T-cell (primary cell): ENCODE measurements around the gene SLC22A3. TPM values are rescaled to one million over a fixed set of nuclear protein-coding genes. Genes with fewer than 3 reads are reported as not detected.

ENCODE experiments used
- ATAC-seq, 4 experiments: fragments of 200-7000 bp in 3 of 4; fragments of 150-1000 bp in 1 of 4; cut with Tn5 transposase; replicated peaks in 1 of 4; 1 replicate in 3 of 4; 2 replicates in 1 of 4; pipeline ENCODE4 v1.10.0; 2021; ENCODE audit warnings: moderate library complexity in 3 of 4, mild to moderate bottlenecking in 2 of 4, moderate number of reproducible peaks in 1 of 4
- CTCF ChIA-PET, 2 donors: fragments of 300-600 bp; sonication (Branson Sonifier 250); formaldehyde crosslinking; loops; one replicate each; lab custom pipeline; 2022; ENCODE audit warnings: antibody characterized with exemption in 2 of 2; lab: Charles Lee
- POLR2A ChIA-PET, 2 donors: fragments of 300-600 bp; sonication (Branson Sonifier 250); formaldehyde crosslinking; loops; one replicate each; lab custom pipeline; 2022; ENCODE audit warnings: antibody characterized with exemption in 2 of 2; lab: Charles Lee
- DNase-seq, 35 experiments: peaks; one replicate each; pipeline versions ENCODE4 v3.0.0 to v3.0.0-alpha.2; 2013 to 2023
- H3K27ac ChIP-seq: one replicate; pipeline ENCODE4 v1.5.1; 2013; ENCODE audit warnings: low read length
- H3K27me3 ChIP-seq, 2 experiments: replicated peaks in 1 of 2; 1 replicate in 1 of 2; 2 replicates in 1 of 2; pipeline versions ENCODE4 v1.6.1 to v1.7.0; 2013; ENCODE audit warnings: low read length in 1 of 2, mixed read lengths in 1 of 2; ENCODE audit not compliant: control insufficient read depth in 2 of 2, insufficient read depth in 2 of 2; ENCODE audit errors: extremely low read depth in 1 of 2
- H3K36me3 ChIP-seq, 2 donors: 1 replicate in 1 of 2; 2 replicates in 1 of 2; pipeline versions ENCODE4 v1.6.1 to v1.7.0; 2013; ENCODE audit warnings: low read length in 1 of 2; ENCODE audit not compliant: control insufficient read depth in 2 of 2, insufficient read depth in 1 of 2; ENCODE audit errors: extremely low read depth in 1 of 2
- H3K4me1 ChIP-seq, 2 experiments: 1 replicate in 1 of 2; 2 replicates in 1 of 2; pipeline versions ENCODE4 v1.6.1 to v1.7.0; 2013; ENCODE audit warnings: low read length in 2 of 2, mixed read lengths in 1 of 2; ENCODE audit not compliant: insufficient read depth in 2 of 2, control insufficient read depth in 1 of 2; ENCODE audit errors: extremely low read depth in 1 of 2
- H3K4me3 ChIP-seq, 2 donors: 1 replicate in 1 of 2; 2 replicates in 1 of 2; pipeline versions ENCODE4 v1.5.1 to v1.7.0; 2013; ENCODE audit warnings: mild to moderate bottlenecking in 2 of 2, low read length in 1 of 2, moderate library complexity in 1 of 2; ENCODE audit not compliant: control insufficient read depth in 1 of 2; ENCODE audit errors: extremely low read depth in 1 of 2
- H3K9me3 ChIP-seq: 2 replicates; pipeline ENCODE4 v1.7.0; 2013
- H3K27ac Mint-ChIP-seq, 2 donors: one replicate each; pipeline ENCODE4 v1.8.0; 2020 to 2021; ENCODE audit warnings: mild to moderate bottlenecking in 2 of 2, mixed read lengths in 2 of 2
- H3K27me3 Mint-ChIP-seq, 2 donors: one replicate each; pipeline ENCODE4 v1.8.0; 2021 to 2022; ENCODE audit warnings: mixed read lengths in 2 of 2
- H3K36me3 Mint-ChIP-seq: one replicate; pipeline ENCODE4 v1.8.0; 2021; ENCODE audit warnings: mixed read lengths
- H3K4me1 Mint-ChIP-seq, 3 donors: one replicate each; pipeline ENCODE4 v1.8.0; 2020 to 2022; ENCODE audit warnings: mixed read lengths in 3 of 3, mild to moderate bottlenecking in 1 of 3
- H3K4me3 Mint-ChIP-seq, 3 donors: one replicate each; pipeline ENCODE4 v1.8.0; 2020 to 2022; ENCODE audit warnings: mild to moderate bottlenecking in 3 of 3, mixed read lengths in 3 of 3, moderate library complexity in 3 of 3
- H3K9me3 Mint-ChIP-seq, 3 donors: one replicate each; pipeline ENCODE4 v1.8.0; 2020 to 2022; ENCODE audit warnings: mixed read lengths in 3 of 3
- WGBS: methylation state at CpG from one replicate; pipeline ENCODE4 v1.1.5; 2013; ENCODE audit warnings: missing lambda C conversion rate; ENCODE audit not compliant: insufficient coverage; 5-methylcytosine and 5-hydroxymethylcytosine counted together
- total RNA-seq, 35 experiments: library from RNA in 6 of 35; stranded (reverse) in 6 of 35; fragments of 120-200 nt in 1 of 35; gene quantifications; one replicate each; pipeline versions ENCODE4 v1.2.1 to v1.2.4 and lab custom pipeline; 2013 to 2026

SLC22A3 gene
- total RNA-seq, 5 donors from 2014 or later (not counting 1 experiment from before 2014, with no cell fraction given), result 0.13 to 0.29 (median 0.21) TPM; not detected in 1

- Mint-ChIP-seq H3K27me3 (no peaks in the 10 kb centered on the region), H3K9me3 (peaks cover 0 to 4% (median 0%) of the 10 kb centered on the region in 3 donors), H3K4me1 (no peaks in the 10 kb centered on the region), H3K27ac (no peak overlapping the region), H3K36me3 (peaks cover 91% of the 10 kb centered on the region), H3K4me3 (no peak overlapping the region)
- Histone ChIP-seq H3K27me3 (no peaks in the 10 kb centered on the region), H3K4me3 (no peak overlapping the region), H3K9me3 (no peaks in the 10 kb centered on the region), H3K4me1 (no peaks in the 10 kb centered on the region), H3K36me3 (peaks cover 0 to 19% of the 10 kb centered on the region in 2 donors), H3K27ac (no peak overlapping the region)
- ChIA-PET CTCF (no interaction called here), POLR2A (no interaction called here)
- WGBS, result 82% methylated on average over 9 of the region's 11 CpGs
- DNase-seq (no peak), ATAC-seq (no peak)
Observed at GRCh38 chr6:160487116-160487515, 138.9 kb downstream of the SLC22A3 start.

GRCh38 chr6:160489091-160489490, 140.9 kb downstream of the SLC22A3 start:
- H3K9me3 ChIP-seq, result no peaks in the 10 kb centered on the region
- no CpG with 5 or more reads among the region's 1 CpG for WGBS
- no peaks in the 10 kb centered on the region for H3K4me1 ChIP-seq
- ChIA-PET CTCF (no interaction called here), POLR2A (no interaction called here)
- H3K4me1 Mint-ChIP-seq, result no peaks in the 10 kb centered on the region
- H3K36me3 ChIP-seq, result peaks cover 0 to 24% of the 10 kb centered on the region in 2 donors
- H3K27me3 ChIP-seq, result no peaks in the 10 kb centered on the region
- H3K9me3 Mint-ChIP-seq, result no peaks in the 10 kb centered on the region
- H3K4me3 Mint-ChIP-seq, result no peak overlapping the region
- DNase-seq (no peak), ATAC-seq (no peak)
- H3K4me3 ChIP-seq, result no peak overlapping the region
- H3K27me3 Mint-ChIP-seq, result no peaks in the 10 kb centered on the region
- no peak overlapping the region for H3K27ac Mint-ChIP-seq
- H3K36me3 Mint-ChIP-seq, result peaks cover 86% of the 10 kb centered on the region
- H3K27ac ChIP-seq, result no peak overlapping the region

GRCh38 chr6:160494576-160494975, 146.4 kb downstream of the SLC22A3 start:
- ChIA-PET CTCF (no interaction called here), POLR2A (interaction anchor here in 1 of 2 donors (0.7 kb wide), 1 partner anchor 291 kb away, joined by 5 read pairs; no protein-coding TSS in a partner anchor)
- no peak overlapping the region for H3K27ac ChIP-seq
- no peaks in the 10 kb centered on the region for H3K27me3 ChIP-seq
- H3K36me3 Mint-ChIP-seq, result peaks cover 69% of the 10 kb centered on the region
- H3K4me3 ChIP-seq, result no peak overlapping the region
- DNase-seq (no peak), ATAC-seq (no peak)
- H3K4me3 Mint-ChIP-seq, result no peak overlapping the region
- H3K4me1 ChIP-seq, result no peaks in the 10 kb centered on the region
- H3K4me1 Mint-ChIP-seq, result no peaks in the 10 kb centered on the region
- H3K27me3 Mint-ChIP-seq, result peaks cover 0 to 6% of the 10 kb centered on the region in 2 donors
- no peaks in the 10 kb centered on the region for H3K9me3 Mint-ChIP-seq
- no peaks in the 10 kb centered on the region for H3K9me3 ChIP-seq
- no peak overlapping the region for H3K27ac Mint-ChIP-seq
- no CpG with 5 or more reads among the region's 3 CpGs for WGBS
- H3K36me3 ChIP-seq, result peaks cover 0 to 14% of the 10 kb centered on the region in 2 donors

- no peak overlapping the region for H3K27ac ChIP-seq
- Mint-ChIP-seq H3K4me3 (no peak overlapping the region), H3K36me3 (peaks cover 53% of the 10 kb centered on the region), H3K27me3 (peaks cover 0 to 6% of the 10 kb centered on the region in 2 donors), H3K9me3 (peaks cover 9 to 16% (median 10%) of the 10 kb centered on the region in 3 donors), H3K27ac (no peak overlapping the region), H3K4me1 (no peaks in the 10 kb centered on the region)
- ChIA-PET CTCF (interaction anchor here in 1 of 2 donors (1.3 kb wide), 1 partner anchor 19 kb away, joined by 3 read pairs; no protein-coding TSS in a partner anchor), POLR2A (no interaction called here)
- no peak overlapping the region for H3K4me3 ChIP-seq
- no peaks in the 10 kb centered on the region for H3K27me3 ChIP-seq
- H3K4me1 ChIP-seq, result no peaks in the 10 kb centered on the region
- H3K9me3 ChIP-seq, result no peaks in the 10 kb centered on the region
- DNase-seq (no peak), ATAC-seq (no peak)
- 81% methylated on average over 3 of the region's 4 CpGs for WGBS
- H3K36me3 ChIP-seq, result peaks cover 0 to 17% of the 10 kb centered on the region in 2 donors
Observed at GRCh38 chr6:160500639-160501038, 152.5 kb downstream of the SLC22A3 start.

Other genes with a start within 250 kb of the SLC22A3 start
- 1 to 10 TPM; 1.0 to 2.7 (median 2.3) TPM for gene SLC22A1, start 226.6 kb upstream of the SLC22A3 start, total RNA-seq
- not detected for gene SLC22A2, start 89.6 kb upstream of the SLC22A3 start, total RNA-seq